Measurements from ENCODE around the gene TNFSF13.

TNFSF13 gene

GRCh38 chr17:7552621-7553051, 5.9 kb upstream of the TNFSF13 start:
- no peak for DNase-seq (ENCODE audit: low read depth)

DNA sequence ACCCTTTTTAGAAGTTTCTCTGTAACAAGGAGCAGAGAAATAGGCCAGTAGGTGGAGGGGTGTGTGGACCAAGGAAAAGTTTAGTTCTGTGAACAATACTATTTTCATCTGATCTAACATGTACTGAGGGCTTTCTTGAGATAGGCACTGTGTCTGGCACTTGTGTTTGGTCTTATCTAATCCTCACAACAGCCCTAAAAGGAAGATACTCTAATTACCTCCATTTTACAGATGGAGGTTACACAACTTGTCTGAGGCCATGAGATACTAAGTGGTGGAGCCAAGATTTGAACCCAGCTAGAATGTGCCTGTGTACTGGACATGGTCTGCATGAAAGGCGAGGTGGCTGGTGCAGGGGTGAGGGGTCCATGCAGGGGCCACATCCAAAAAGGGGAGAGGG, 5.2 kb upstream of the TNFSF13 start:
- no peak for DNase-seq (ENCODE audit: low read depth)

- DNase-seq (ENCODE audit: low read depth): no peak
Measured at GRCh38 chr17:7555320-7555948, 3.1 kb upstream of the TNFSF13 start.

GRCh38 chr17:7556627-7557026, 1.9 kb upstream of the TNFSF13 start:
- no peak for DNase-seq (ENCODE audit: low read depth)

DNA sequence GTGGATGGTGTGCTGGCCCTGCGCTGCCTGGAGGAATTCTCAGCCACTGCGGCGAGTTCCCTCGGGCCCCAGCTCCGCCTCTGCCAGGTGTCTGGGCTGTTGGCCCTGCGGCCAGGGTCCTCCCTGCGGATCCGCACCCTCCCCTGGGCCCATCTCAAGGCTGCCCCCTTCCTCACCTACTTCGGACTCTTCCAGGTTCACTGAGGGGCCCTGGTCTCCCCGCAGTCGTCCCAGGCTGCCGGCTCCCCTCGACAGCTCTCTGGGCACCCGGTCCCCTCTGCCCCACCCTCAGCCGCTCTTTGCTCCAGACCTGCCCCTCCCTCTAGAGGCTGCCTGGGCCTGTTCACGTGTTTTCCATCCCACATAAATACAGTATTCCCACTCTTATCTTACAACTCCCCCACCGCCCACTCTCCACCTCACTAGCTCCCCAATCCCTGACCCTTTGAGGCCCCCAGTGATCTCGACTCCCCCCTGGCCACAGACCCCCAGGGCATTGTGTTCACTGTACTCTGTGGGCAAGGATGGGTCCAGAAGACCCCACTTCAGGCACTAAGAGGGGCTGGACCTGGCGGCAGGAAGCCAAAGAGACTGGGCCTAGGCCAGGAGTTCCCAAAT, 1.3 kb upstream of the TNFSF13 start:
- DNase-seq (ENCODE audit: low read depth): no peak

GRCh38 chr17:7557775-7558543, 591 bp upstream of the TNFSF13 start:
- no peak for DNase-seq (ENCODE audit: low read depth)

- no peak for DNase-seq (ENCODE audit: low read depth)
Measured at GRCh38 chr17:7559320-7560171, 996 bp downstream of the TNFSF13 start.

DNA sequence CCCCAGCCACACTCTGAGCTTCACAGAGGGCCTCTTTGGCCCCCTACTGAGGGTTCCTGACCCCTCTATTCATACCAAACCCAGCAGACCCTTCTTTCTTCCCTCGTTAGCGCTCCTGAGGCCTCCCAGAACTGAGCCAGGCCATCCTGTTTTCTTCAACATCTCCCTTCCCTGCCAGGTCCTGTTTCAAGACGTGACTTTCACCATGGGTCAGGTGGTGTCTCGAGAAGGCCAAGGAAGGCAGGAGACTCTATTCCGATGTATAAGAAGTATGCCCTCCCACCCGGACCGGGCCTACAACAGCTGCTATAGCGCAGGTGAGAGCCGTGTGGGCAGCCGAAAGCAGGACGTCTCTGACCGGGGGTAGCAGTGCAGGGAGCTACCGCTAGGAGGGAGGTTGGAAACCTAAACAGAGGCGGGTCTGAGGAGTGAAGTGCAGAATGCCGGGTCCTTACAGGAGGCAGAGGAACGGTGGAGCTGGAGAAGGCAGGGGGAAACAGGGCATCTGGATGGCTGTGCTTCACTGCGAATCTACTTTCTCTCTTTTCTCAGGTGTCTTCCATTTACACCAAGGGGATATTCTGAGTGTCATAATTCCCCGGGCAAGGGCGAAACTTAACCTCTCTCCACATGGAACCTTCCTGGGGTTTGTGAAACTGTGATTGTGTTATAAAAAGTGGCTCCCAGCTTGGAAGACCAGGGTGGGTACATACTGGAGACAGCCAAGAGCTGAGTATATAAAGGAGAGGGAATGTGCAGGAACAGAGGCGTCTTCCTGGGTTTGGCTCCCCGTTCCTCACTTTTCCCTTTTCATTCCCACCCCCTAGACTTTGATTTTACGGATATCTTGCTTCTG, 1.9 kb downstream of the TNFSF13 start:
- peak; percentile 28 for DNase-seq (ENCODE audit: low read depth)

DNA sequence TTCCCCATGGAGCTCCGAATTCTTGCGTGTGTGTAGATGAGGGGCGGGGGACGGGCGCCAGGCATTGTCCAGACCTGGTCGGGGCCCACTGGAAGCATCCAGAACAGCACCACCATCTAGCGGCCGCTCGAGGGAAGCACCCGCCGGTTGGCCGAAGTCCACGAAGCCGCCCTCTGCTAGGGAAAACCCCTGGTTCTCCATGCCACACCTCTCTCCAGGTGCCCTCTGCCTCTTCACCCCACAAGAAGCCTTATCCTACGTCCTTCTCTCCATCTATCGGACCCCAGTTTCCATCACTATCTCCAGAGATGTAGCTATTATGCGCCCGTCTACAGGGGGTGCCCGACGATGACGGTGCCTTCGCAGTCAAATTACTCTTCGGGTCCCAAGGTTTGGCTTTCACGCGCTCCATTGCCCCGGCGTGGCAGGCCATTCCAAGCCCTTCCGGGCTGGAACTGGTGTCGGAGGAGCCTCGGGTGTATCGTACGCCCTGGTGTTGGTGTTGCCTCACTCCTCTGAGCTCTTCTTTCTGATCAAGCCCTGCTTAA, 2.6 kb downstream of the TNFSF13 start:
- peak; percentile 80 for DNase-seq (ENCODE audit: low read depth)

DNA sequence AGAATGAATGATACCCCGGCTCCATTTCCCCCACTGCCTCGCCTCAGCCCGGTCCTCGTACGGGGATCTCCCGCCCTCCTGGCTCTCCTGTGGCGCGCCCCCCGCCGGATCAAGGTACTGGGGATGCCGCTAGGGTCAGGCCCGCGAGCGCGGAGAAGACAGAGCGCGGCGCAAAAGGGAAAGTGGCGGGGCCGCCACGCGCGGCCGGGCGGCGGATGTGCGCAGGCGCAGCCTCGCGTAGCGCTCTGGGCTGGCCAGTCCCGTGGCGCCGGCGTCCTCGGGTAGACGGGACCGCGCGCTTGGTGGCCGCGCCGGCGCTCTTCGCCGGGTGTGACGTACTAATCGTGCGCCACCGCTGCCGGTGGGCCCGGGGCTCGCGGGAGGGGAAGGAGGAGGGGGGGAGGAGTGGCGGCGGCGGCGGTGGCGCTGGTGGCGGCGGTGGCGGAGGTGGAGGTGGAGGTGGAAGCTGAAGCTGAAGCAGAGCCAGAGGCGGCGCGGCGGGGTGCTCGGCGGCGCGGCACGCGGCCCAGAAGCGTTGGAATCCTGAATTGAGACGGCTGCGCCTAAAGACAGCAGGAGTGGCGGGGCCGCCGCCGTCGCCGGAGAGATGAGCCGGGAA, 3.1 kb downstream of the TNFSF13 start, which contains the start of gene SENP3:
Gene SENP3, plus strand, starts transcription at position 331 of the 619 bp plus-strand sequence. CDS start 1,158 bp downstream, outside the sequence.
- DNase-seq (ENCODE audit: low read depth): peak; percentile 90

GRCh38 chr17:7562208-7562605, 3.7 kb downstream of the TNFSF13 start:
- DNase-seq (ENCODE audit: low read depth): no peak

DNA sequence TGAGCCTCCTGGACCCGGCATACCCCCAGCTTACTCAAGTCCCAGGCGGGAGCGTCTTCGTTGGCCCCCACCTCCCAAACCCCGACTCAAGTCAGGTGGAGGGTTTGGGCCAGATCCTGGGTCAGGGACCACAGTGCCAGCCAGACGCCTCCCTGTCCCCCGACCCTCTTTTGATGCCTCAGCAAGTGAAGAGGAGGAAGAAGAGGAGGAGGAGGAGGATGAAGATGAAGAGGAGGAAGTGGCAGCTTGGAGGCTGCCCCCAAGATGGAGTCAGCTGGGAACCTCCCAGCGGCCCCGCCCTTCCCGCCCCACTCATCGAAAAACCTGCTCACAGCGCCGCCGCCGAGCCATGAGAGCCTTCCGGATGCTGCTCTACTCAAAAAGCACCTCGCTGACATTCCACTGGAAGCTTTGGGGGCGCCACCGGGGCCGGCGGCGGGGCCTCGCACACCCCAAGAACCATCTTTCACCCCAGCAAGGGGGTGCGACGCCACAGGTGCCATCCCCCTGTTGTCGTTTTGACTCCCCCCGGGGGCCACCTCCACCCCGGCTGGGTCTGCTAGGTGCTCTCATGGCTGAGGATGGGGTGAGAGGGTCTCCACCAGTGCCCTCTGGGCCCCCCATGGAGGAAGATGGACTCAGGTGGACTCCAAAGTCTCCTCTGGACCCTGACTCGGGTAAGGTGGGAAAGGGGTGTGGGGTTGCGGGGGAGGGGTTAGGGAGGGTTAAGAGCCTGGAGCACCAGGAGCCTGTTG, 4.7 kb downstream of the TNFSF13 start:
- no peak for DNase-seq (ENCODE audit: low read depth)

DNA sequence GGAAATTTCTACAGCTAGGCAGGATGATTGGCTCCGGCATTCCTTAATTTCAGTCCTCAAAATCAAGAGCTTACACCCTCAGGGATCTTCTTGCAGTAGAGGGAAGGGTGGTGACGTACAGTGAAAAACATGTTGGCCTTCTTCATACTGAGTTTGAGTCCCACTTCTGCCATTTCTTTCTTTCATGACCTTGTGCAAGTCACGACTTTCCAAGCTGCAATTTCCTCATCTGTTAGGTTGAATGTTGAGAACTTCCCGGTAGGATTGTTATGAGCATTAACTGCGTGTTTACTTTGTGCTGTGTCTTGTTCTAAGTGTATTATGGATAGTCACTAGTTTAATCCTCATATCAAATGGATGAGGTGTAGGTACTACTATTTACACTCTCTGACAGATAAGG, 11.0 kb downstream of the TNFSF13 start:
- no peak for DNase-seq (ENCODE audit: low read depth)

- no peak for DNase-seq (ENCODE audit: low read depth)
Measured at GRCh38 chr17:7570351-7570750, 11.8 kb downstream of the TNFSF13 start.

- no peak for DNase-seq (ENCODE audit: low read depth)
Measured at GRCh38 chr17:7572338-7572587, 13.7 kb downstream of the TNFSF13 start.

GRCh38 chr17:7572588-7573323, 14.2 kb downstream of the TNFSF13 start:
- peak; percentile 99 for DNase-seq (ENCODE audit: low read depth)

GRCh38 chr17:7573324-7574080, 15.0 kb downstream of the TNFSF13 start:
- DNase-seq (ENCODE audit: low read depth): peak; percentile 87

- no peak for DNase-seq (ENCODE audit: low read depth)
Measured at GRCh38 chr17:7574176-7574953, 15.8 kb downstream of the TNFSF13 start.
